NCI-H748 treated with DMSO at 0.1 percent for 48 hours (cell line): ENCODE measurements around the gene POU5F1.
"Not testable (repeated sequence)": the region's sequence is repeated elsewhere in the genome, so short reads cannot be mapped to it uniquely, and the experiment has no call there.

Source experiments
- DNase-seq: peaks from one replicate; lab custom pipeline; 2025; lab: John Stamatoyannopoulos, UW

The POU5F1 gene

DNA sequence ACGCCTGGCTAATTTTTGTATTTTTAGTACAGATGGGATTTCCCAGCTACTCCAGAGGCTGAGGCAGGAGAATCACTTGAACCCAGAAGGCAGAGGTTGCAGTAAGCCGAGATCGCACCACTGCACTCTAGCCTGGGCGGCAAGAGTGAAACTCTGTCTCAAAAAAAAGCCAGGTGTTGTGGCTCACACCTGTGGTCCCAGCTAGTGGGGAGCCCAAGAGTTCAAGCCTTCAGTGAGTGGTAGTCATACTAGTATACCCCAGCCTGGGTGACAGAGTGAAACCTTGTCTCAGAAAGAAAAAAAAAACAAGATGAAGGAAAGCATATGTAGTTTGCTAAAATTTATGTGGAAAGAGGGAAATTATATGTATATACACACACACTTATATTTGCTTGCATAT lies 20.0 kb upstream of the POU5F1 start:
- no peak for DNase-seq

DNA sequence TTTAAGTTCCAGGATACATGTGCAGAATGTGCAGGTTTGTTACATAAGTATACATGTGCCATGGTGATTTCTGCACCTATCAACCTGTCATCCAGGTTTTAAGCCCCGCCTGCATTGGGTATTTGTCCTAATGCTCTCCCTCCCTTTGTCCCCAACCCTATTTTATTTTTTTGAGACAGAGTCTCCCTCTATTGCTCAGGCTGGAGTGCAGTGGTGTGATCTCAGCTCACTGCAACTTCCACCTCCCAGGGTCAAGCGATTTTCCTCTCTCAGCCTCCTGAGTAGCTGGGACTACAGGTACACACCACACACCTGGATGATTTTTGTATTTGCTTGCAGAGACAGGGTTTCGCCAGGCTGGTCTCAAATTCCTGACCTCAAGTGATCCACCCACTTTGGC lies 18.7 kb upstream of the POU5F1 start:
- DNase-seq, result not testable (repeated sequence)

DNA sequence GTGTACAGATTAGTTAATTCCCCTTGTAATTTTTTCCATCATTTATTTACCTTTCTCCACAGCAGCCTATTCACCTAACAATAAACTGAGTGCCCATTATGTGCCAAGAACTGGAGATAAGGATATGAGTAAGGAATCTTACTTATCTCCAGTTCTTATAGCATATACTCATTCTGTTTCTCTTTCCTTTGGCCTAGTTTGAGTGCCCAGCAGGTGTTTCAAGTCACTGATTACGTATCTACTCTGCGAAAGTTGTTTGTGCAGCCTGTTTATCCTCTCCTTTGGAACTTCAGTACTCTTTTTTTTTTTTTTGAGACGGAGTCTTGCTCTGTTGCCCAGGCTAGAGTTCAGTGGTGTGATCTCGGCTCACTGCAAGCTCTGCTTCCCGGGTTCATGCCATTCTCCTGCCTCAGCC lies 17.3 kb upstream of the POU5F1 start:
- no peak for DNase-seq

DNA sequence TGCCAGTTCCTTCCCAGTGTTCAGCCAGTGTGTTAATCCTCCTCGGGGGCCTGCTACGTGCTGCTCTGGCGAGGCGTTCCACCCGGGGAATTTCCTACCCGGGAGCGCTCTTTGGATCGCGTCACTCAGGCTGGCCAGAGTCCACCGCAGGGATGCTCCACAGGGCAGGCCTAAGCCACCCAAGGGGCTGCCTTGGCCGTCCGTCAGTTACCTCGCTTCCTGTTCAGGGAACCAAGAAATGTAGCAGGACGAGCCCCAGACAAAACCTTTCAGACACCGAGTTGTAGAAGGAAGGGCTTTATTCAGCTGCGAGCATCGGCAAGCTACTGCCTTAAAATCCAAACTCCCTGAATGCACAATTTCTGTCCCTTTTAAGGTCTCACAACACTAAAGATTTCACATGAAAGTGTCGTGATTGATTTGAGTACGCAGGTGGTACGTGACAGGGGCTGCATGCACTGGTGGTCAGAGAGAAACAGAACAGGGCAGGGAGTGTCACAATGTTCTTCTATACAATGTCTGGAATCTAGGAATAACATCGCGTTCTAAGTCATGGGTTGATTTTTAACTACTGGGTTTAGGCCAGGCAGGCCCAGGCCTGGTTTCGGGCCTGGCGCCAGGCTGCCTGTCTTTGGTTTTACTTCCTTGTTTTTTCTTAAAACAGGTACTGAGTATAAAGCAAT lies 15.7 kb upstream of the POU5F1 start:
- DNase-seq, result no peak

DNA sequence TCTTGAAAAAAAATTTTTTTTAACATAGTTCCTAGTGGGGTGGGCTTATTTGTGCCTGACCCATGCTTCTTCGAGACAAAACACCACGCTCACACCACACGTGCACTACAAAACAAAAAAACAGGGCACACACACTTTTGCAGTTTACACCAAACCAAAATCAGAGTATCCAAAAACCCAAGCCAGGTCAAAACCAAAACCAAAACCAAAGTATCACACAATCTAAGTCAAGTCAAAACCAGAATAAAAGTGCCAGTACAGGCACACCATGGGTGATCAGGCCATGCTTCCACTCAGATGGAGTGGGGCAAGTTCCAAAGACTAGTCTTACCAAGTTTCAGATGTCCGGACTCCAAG lies 15.2 kb upstream of the POU5F1 start:
- not testable (repeated sequence) for DNase-seq

DNA sequence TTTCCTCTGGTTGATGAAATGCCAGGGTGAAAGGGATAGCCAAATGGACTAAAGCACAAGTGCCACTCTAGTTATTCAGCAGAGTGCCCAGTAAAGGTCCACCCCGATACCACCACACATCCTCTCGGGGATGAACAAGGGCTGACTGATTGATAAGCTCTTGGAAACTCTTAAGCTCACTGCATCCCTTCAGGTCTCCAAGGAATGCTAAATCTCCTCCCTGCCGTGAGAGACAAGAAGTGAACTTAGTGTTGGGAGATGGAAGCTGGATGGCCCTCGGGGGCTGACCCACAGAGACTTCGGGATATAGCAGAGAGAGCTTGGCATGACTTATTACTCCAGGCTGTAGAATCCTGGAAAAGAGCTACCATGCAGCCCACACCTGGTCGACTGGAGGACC lies 13.4 kb upstream of the POU5F1 start:
- DNase-seq, result not testable (repeated sequence)

DNA sequence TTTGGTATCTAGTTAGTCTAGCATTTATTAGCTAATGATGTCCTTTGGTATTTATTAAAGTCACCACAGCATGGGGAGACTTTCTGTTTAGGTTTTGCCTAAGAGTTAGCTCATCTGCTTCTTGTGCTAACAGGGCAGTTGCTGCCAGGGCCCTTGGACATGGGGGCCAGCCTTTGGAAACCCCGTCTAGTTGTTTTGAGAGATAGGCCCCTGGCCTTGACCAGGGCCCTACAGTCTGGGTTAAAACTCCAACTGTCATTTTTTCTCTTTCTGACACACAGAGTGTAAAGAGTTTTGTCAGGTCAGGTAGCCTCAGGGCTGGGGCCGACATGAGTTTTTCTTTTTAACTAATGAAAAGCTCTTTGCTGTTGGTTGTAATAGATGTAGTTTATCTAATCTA lies 12.8 kb upstream of the POU5F1 start:
- not testable (repeated sequence) for DNase-seq

DNA sequence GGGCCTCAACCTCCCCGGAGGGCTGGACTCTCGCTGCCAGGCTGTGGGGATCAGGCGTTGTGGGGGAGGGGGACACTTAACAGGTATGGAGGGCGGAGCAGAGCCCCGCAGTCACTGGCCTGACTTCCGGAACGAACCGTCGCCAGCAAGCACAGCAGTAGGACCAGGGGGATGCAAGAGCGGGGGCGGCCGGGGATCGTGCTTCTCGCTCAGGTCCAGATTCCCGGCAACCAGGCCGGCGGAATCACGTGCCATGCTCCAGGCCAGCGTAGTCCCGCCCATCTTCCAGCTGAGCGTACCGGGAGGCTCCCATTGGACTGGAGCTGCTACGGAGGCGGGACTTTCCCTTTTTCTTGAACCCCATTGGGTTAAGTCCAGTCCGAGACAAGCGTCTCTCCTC lies 10.0 kb upstream of the POU5F1 start:
- DNase-seq, result no peak

DNA sequence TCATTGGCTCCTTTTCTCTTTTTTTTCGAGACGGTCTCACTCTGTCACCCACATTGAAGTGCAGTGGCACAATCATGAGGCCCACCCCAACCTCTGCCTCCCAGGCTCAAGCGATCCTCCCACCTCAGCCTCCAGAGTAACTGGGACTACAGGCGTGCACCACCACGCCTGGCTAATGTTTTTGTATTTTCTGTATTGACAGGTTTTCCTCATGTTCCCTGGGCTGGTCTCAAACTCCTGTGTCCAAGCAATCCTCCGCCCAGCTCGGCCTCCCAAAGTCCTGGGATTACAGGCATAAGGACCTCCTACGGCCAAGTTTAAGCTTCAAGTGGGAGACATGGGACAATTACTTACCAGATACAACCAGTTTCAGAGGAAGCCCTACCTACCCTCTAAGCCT lies 9.4 kb upstream of the POU5F1 start:
- DNase-seq, result no peak

DNA sequence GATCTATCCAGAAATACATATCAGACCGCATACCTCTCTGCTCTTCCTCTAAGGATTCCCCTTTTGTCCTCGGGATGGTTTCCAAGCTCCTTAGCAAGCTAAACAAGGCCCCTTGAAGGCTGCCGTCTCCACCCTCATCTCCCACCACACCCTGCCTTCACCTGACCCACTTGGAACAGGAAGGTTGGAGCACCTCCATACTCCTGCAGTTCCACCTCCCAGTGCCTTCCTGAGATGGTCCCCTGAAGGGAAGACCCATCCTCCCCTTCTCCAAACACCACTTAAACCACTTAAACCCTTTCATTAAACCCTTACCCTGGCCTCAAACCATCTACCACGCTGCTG lies 8.5 kb upstream of the POU5F1 start:
- no peak for DNase-seq

DNA sequence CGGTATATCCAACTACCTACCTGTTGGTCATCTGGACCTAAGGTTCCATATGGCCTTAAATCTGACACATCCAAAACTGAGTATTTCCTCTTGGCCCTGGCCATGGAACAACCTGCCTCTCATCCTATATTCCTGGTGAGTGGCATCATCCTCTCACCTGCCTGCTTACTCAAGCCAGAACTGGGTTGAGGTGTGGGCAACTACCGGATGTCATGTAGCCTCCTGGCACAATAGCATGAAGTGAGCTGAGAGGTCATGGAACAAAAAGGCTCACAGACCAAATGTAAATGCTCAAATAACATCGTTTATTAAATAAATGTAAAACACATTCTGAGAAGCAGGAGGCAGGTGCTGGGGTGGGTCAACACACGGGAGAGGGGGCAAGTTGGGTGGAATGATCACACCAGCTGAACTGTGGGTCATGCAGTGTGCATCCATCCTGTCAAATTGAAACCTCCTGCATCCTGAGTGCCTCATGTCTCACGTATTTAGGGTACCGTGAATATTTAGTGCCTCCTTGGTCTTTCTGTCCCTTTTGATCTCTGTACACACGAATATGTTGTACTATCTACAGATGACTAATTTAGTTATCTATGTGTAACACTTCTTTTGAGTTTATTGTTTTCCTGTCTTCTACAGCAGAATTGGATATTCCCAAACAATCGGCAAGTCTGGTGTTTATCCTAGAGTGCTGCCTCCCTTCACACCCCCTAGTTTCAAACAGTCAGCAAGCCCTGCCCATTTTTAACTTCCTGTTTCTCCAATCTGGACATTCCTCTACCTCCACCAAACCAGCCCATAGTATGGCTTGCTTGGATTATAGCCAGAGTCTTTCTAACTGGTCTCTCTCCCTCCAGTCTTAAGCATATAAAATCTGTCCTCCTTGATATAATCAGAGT lies 7.9 kb upstream of the POU5F1 start:
- no peak for DNase-seq

DNA sequence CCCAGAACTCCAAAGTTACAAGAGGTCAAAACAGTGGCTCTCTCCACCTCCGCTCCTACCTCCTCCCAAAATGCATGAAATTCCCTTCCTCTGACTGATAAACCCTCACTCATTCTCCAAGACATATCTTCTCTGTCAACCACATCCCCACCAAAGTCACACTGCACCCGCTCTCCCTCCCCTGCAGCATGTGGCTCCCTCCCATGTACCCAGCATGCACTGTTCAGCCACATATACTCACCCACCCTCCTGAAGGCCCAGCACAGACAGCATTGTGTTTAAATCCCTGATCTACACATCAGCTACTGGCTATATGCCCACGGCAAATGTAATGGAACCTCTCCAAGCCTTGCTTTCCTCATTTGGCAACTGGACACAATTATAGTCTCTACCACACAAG lies 5.5 kb upstream of the POU5F1 start:
- DNase-seq, result no peak

DNA sequence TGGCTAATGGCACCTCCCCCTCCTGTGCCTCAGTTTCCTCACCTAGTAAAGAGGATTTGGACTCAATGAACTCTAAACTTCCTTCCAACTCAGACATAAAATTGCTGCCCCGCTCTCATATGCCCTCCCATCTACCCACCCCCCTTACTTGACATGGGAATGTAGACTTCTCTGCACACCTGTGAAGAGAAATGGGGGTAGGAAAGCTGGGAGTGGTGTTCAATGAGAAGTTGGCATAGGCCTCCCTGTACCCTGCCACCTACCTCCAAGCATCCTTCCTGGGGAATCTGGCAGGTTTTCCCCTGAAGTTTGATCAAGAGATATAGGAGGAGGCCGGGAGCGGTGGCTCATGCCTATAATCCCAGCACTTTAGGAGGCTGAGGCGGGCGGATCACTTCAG lies 3.9 kb upstream of the POU5F1 start:
- no peak for DNase-seq

DNA sequence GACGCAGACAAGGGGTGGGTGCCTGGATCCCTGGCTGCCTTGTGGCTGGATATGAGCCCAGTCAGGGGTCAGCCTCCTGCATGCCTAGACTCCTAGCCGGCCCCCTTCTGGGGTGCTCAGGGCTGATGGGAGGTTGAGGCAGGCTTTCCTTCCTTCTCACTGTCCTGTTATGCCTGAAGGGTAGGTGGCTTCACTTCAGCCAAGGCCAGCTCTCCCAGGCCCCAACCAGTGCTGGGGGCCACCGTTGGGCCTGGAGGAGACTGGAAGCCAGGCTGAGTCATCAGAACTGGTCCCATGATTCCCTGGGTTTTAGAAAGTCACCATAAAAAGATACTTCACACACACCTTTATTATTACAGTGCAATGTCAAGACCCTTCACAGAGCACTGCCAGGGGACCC lies 2.9 kb upstream of the POU5F1 start:
- no peak for DNase-seq

DNA sequence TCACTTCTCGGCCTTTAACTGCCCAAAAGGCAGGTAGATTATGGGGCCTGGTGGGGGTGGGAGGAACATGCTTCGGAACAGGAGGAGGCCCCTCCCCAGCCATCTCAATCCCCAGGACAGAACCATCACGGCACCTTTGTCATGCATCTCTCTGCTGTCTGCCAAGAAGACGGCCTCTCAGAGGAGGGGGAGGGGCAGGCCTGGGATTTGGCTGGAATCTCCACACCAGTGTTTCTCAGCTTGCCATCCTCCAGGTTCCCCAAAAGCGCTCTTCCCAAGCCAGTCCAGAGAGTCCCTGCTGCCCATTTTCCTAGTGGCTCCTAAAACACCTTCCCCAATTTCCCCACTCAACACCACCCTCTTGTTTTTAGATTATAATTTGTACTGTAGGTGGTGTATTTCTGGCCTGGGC lies 2.5 kb upstream of the POU5F1 start:
- no peak for DNase-seq

DNA sequence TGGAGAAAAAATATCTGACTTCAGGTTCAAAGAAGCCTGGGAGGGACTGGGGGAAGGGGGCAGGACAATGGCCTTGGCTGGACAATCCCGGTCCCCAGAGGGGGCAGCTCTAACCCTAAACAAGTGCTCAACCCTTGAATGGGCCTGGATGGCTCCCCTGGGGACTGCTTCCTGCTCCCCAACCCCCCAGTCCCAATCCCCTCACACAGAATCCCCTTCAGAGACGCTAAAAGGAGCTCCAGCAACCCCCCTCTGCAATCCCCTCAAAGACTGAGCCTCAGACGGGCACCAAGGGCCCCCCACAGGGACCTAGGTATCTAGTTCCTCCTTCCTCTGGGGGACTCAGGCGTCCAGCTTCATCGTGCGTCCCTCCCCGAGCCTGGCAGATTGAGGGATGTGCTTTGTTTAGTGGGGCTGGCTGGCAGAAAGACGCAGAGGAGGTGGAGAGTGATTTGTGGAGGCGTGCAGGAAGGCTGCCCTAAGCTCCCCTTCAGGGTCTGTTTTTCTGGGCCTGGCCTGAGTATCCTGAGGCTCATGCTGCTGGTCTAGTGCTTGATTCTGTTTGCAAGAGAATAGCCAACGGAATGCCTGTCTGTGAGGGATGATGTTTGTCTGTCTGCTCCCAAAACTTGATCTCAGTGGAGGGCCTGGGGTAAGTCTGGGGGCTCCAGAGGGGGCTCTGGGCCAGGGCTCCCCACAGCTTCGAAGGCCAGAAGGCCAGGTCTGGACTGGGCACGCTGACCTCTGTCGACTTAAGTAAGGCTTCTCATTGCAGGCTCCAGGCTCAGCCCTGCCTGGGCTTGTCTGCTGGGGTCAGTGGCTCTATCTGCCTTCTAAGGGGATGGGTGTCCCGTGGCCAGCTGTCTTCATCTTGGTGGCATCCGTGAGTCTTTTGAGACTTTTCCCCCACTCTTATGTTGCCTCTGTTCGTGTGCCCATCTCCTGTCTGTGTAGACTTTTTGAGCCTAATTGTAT lies 1.7 kb upstream of the POU5F1 start:
- no peak for DNase-seq

DNA sequence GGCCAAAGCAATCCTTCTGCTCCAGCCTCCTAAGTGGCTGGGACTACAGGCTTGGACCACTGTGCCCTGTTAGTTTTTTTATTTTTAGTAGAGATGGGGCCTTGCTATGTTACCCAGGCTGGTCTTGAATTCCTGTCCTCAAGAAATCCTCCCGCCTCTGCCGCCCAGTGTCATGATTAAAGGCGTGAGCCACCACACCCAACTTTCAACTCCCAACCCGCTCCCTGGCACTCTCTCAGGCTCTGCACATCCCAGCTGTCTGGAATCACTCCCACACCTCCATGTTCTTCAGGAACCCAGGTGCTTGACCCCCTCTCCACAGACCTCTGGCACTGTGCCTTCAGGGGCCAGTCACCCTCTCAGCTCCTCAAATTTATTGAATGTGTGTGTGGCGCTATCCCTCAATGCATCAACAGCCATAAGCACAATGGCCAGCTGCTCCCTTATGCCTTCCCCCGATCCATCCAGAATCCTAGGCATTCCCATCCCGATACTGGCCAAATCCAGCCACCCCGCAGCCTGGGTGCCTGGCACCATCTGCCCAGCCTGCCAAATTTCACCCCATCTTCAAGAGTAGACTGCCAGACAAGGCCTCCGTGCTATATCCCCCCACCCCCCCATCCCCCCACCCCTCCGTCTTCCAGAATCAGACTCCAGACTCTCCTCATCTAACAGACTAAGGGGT lies 647 bp upstream of the POU5F1 start:
- DNase-seq, result no peak

DNA sequence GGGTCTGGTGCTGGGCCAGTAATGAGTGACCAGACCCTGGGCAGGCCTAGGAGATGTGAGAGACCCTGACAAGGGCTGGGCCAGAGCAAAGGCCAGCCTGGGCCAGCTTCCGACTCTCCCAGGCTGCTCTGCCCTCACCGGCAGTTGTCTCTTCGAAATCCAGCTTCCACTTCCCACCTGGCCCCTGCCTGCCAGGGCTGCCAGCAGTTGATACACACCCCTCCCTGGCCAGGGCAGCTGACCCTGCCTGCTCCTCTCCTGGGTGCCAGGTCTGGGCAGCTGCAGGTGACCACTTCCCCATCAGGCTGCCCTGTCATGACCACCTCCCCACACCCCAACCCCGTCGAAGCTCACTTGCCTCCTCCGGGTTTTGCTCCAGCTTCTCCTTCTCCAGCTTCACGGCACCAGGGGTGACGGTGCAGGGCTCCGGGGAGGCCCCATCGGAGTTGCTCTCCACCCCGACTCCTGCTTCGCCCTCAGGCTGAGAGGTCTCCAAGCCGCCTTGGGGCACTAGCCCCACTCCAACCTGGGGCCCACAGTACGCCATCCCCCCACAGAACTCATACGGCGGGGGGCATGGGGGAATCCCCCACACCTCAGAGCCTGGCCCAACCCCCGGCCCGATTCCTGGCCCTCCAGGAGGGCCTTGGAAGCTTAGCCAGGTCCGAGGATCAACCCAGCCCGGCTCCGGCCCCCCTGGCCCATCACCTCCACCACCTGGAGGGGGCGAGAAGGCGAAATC lies 453 bp downstream of the POU5F1 start:
- DNase-seq, result not testable (repeated sequence)

DNA sequence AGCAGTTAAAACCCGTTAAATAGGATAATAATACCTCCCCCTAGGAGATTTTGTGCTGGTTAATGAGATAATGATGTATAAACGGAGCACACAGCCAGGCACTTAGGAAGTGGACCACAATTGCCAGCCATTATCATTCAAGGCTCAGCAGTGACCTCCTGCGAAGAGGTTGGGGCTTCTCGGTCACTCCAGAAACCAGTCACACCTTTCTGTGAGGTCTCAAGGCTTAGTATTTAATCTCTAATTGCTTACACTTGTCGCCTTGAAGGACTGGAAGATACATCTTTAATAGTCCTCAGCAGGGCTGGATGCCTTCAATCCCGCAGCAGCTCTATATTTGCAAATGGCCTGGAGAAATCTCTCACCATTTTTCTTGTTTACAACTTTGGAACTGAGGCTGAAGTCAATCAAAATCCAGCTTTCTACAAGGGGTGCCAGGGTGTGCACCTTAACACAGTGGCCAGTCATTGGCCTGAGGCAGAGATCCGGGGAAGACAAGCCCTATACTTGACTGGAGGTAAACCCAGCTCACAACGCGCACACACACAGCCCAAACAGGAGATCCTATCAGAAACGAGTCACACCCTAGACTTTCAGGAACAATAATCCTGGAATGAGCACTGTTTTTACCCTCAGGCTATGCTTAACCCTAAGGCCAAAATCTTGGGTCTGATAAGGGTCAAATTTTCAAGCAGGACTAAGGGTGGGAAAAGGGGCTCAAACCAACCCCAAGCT lies 1.2 kb downstream of the POU5F1 start:
- no peak for DNase-seq

DNA sequence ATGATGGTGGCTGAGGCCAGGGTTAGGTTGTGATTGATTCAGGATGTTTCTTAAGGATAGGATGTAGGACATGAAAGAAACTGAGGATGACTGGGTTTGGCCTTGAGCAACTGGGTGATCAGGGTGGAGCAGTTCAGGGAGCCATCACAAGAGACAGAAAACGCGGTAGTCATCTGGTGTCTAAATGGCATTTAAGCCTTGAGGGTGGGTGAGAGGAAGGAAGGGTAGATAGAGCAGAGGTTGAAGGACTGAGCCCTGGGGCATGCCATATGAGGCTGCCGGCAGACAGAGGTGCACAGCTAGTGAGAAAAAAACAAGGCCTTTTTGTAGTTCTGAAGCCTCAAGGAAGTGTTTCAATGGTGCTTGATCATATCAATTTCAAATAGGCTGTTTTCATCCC lies 1.9 kb downstream of the POU5F1 start:
- DNase-seq, result no peak

DNA sequence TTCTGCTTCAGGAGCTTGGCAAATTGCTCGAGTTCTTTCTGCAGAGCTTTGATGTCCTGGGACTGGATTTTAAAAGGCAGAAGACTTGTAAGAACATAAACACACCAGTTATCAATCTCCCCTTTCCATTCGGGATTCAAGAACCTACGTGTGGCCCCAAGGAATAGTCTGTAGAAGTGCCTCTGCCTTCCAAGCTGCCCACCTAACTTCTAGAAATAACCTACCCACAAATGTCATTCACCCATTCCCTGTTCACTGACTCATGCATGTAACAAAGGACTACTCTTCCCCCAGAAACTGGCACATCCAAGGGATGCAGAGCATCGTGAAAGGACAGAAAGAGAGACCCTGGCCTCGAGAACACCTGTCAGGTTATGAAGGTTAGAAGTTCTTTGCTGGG lies 4.5 kb downstream of the POU5F1 start:
- no peak for DNase-seq
